HG02885 (cell line): ENCODE results near the gene PRM1.

Experiments
- ATAC-seq: cut with Tn5 transposase; IDR thresholded peaks from one replicate; pipeline ENCODE4 v1.9.1; 2021; ENCODE audit warnings: mild to moderate bottlenecking; ENCODE audit not compliant: unreplicated experiment, poor library complexity

Gene PRM1, protein sequence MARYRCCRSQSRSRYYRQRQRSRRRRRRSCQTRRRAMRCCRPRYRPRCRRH

GRCh38 chr16:11280616-11281522 lies at the start of gene PRM1:
TSS of gene PRM1 (minus strand) at chr16:11281330. CDS start at chr16:11281238, 92 bp downstream.
- no peak for ATAC-seq

DNA sequence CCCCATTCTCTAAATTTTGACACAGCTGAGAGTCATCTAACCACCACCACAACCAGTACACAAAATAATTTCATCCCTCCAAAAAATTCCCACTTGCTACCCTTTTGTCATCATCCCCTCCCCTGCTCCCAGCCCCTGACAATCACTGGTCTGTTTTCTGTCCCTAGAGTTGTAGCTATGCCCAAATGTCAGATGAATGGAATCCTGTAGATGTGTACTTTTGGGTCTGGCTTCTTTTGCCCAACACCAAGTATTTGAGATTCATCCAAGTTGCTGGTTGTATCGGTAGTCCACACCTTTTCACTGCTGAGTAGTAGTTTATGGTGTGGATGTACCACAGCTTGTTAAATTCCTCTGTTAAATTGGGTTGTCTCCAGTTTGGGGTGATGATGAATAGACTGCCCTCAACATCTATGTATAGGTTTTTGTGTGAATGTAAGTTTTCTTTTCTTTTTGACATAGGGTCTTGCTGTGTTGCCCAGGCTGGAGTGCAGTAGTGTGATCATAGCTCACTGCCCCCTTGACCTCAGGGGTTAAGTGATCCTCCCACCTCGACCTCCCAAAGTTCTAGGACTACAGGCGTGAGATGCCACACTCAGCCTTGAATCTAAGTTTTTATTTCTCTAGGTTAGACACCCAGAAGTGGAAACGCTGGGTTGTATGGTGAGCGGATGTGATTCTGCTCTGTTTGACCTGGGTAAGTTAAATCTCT lies 49.6 kb upstream of the PRM1 start:
- ATAC-seq, result no peak

DNA sequence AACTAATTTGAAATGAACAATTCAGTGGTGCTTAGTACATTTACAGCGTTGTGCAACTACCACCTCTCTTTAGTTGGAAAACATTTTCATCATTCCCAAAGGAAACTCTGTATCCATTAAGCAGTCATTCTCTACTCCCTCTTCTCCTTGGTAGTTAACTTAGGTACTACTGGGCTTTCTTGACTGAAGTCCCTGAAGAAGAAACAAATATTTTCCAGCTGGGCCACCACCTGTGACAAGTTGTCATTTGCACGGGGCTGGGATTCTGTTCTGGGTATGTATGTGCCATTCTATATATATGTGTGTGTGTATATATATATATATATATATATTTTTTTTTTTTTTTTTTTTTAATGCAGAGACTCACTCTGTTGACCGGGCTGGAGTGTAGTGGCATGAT lies 48.8 kb upstream of the PRM1 start:
- ATAC-seq, result no peak

GRCh38 chr16:11329071-11329491 lies 48.0 kb upstream of the PRM1 start:
- no peak for ATAC-seq

DNA sequence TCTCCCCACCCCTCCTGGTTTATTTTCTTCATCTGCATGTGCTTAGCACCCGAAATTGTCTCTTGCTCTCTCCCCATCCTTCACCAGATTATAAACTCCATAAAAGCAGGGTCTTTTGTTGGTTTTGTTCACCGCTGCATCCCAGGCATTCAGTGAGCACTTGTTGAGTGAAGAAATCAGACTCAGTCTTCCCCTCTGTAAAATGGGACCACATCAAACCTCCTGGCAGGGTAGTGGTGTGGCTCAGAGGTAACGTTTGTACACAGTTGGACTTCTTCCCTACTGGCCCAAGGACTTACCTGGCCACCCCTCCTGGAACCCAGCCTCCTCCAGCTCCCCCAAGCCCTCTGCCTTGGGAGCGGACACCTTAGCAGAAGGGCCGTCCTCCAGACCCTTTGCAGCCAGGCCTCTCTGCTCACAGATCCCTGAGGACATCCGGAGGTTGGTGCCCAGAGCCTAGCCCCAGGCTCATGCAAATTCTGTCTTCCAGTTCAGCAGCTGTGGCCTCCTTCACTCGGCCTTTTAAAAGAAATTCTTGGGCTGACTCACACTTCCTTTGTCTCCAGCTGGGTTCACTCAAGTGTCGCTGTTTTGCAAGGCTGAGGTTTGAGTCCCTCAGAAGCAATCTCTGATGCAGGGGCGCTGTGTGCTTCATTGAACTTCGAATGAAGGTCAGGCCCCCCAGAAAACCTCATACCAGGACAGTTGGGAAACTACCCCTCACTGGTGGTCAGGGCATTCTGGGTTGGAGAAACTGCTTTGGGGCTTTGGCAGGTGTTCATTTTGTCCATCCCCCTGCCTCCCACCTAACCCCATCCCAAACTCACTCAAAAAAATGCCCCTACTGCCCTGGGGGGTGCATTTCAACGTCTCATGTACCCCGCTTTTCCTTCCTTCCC lies 47.3 kb upstream of the PRM1 start:
- peak; percentile 80 for ATAC-seq

- no peak for ATAC-seq
These were observed 46.4 kb upstream of the PRM1 start for GRCh38 chr16:11327277-11328171.

DNA sequence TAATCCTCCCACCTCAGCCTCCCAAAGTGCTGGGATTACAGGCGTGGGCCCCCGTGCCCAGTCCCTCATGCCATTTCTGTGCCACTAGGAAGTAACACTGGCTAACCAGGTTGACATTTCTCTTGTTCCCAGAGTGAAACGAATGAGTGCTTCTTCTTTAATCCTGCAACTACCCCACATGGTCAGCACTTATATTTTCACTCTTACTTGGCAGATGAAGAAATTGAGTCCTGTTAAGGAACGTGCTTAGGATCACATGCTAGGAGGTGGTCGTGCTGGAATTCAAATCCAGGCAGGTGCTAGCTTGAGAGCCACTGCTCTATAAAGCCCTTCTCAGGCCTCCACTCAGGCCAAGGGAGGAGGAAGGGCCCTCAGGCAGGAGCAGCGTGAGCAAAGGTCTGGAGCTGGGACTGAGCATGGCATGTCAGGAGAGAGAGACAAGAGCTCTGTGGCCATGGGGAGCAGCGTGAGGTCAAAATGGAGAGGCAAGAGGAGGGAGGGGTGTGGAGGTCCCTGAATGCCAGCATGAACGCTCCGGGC lies 45.7 kb upstream of the PRM1 start:
- no peak for ATAC-seq

- ATAC-seq, result no peak
These were observed 45.1 kb upstream of the PRM1 start for GRCh38 chr16:11326084-11326736.

DNA sequence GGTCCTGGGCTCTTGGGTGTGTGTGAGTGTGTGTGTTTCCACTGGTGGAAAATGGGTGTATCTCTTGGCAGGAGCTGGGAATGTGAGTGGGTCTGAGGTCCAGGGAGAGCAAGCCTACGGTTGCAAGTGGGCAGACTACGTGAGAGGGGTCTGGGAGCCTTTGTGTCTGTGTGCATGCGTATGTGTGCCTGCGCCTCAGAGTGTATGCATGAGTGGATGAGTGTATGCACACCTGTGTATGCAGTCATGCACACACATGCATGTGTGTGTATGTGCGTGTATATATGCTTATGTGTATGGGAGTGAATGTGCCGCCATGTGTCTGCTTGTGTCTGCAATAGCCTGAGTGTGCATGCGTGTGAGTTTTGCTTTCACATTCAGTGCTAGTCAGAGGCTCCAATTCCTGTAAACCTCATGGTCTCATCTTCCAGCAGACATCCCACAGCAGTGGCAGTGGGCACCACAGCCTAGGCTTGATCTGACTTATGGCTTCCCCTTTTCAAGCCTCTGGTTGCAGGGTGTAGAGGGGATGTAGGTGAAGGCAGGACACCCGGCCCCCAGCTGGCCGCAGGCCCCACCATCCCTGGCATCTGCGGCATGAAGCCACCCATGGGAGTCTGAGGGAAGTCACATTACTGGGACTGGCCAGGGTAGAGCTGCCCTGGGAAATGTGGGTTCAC lies 44.4 kb upstream of the PRM1 start:
- no peak for ATAC-seq

DNA sequence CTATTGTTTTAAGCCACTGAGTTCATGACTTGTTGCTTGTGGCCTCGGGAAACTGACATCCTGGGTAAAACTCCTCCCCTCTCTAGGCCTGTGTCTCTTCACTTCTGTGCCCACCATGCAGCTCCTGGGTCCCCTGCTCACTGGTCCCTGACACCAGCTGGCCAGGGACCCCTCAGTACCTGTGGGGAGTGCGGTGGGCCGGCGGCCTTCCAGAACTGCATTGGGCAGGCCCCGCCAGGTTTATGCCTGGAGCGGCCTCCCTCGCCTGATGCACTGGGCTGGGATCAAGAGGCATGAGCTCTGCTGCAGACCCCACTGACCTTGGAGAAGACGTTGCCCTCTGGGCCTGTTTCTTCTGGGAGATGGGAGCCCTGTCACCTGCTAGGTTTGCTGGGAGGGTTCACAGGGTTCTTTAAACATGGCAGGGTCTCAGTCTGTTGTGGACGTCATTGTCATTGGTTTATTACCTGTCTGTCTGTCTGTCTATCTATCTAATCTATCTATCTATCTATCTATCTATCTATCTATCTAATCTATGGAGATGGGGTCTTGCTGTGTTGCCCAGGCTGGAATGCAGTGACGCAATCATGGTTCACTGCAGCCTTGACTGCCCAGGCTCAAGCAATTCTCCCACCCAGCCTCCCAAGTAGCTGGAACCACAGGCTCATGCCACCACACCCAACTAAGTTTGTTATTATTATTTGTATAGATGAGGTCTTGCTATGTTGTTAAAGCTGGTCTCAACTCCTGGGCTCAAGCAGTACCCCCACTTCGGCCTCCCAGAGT lies 42.6 kb upstream of the PRM1 start:
- no peak for ATAC-seq

- ATAC-seq, result no peak
These were observed 41.7 kb upstream of the PRM1 start for GRCh38 chr16:11322823-11323222.

- ATAC-seq, result no peak
These were observed 40.5 kb upstream of the PRM1 start for GRCh38 chr16:11321662-11322061.

- no peak for ATAC-seq
These were observed 39.0 kb upstream of the PRM1 start for GRCh38 chr16:11320170-11320569.

DNA sequence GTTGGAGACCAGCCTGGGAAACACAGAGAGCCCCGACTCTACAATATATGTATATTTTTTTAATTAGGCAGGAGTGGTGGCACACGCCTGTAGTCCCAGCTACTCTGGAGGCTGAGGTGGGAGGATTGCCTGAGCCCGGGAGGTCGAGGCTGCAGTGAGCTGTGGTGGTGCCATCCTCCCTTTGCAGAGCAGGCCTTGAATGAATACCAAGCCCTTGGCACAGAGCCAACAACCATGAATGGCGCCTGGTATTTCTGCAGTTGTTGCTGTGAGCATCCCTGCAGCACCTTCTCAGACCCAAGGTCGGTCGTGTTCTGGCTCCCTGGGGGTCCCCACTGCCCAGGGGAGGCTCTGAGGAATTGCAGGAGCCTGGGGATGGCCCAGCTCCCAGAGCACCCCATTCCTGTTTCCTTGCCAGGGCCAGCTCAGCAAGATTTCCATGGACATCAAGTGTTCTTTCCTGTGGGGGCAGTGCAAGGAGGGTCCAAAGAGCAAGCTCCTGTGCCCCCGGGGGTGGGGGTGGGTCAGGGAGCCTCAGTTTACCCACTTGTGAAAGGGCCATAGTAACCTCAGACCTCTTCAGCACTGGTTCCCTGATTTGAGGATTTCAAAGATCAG lies 38.5 kb upstream of the PRM1 start:
- ATAC-seq, result no peak

DNA sequence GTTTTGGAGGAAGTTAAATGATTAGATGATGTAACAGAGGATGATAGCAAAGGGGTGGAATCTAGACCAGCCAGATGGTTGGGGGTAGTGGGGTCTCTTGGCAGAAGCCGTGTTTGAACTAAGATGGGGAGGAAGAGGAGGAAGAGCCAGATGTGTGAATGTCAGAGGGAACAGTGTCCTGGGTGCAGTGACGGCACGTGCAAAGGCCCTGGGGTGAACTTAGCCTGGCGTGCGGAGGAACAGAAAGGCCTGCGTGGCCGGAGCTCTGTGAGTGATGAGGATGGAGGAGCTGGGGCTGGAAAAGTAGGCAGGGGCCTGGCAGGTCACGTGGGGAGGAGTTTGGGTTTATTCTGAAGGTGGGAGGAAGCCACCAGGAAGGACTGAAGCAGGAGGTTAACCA lies 37.7 kb upstream of the PRM1 start:
- ATAC-seq, result no peak

- no peak for ATAC-seq
These were observed 35.3 kb upstream of the PRM1 start for GRCh38 chr16:11316331-11317015.
